Measurements from ENCODE around the gene GK.

GK gene

DNA sequence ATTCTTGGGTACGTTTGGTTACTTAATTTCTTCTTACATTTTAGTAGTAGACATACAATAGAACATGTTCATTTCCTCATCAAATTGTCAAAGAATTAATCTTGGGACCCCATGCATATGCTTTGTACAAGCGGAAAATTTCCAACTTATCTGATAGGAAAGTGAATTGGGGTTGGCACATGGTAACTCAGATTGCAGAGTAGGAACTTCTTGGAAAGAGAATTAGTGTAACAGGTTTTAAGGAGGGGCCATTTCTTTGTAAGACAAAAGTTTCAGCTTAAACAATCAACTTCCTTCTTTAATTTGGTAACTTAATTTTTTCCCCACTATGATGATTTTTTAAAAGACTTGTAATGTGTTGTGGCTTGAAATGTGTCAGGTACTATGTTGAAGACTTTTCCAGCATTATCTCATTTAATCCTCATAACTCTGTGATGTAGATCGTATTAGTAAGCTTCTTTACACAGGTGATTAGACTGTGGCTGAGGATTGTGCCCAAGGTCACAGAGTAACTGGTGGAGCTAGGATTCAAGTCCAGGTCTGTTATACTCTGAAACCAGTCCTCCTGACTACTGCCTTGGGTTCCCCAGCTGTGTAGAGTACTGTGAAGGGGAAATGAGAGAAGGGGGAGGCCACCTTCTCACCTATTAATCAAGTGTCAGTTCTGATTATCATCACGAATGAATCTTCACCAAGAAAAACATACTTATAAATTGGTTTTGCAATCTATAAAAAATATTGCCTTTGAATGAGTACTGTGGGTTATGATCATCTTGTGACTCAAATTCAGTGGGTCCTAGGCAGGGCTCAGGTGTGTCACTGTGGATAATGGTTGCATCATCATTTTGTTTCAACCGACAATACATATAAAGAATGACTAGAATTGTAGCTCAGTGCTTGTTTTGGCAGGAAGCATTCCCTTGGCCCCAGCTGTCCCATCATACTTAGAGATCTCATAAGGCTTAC, 4.3 kb downstream of the GK start:
- DNase-seq: peak; percentile 35
- TF ChIP-seq, protein P1, sequence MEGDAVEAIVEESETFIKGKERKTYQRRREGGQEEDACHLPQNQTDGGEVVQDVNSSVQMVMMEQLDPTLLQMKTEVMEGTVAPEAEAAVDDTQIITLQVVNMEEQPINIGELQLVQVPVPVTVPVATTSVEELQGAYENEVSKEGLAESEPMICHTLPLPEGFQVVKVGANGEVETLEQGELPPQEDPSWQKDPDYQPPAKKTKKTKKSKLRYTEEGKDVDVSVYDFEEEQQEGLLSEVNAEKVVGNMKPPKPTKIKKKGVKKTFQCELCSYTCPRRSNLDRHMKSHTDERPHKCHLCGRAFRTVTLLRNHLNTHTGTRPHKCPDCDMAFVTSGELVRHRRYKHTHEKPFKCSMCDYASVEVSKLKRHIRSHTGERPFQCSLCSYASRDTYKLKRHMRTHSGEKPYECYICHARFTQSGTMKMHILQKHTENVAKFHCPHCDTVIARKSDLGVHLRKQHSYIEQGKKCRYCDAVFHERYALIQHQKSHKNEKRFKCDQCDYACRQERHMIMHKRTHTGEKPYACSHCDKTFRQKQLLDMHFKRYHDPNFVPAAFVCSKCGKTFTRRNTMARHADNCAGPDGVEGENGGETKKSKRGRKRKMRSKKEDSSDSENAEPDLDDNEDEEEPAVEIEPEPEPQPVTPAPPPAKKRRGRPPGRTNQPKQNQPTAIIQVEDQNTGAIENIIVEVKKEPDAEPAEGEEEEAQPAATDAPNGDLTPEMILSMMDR (IDR thresholded peaks at IDR 0.05; ENCODE audit: low read depth, low read length, missing control alignments): no peak
- H3K27me3 ChIP-seq (replicated peaks): no peaks in the 10 kb centered on the region
- in situ Hi-C loops (cut with HindIII; ENCODE audit: low pct_ligation_motif_present, low sequenced_read_pairs): no loop called here
- no peak overlapping the region for H3K27ac ChIP-seq
- H3K4me3 ChIP-seq (ENCODE audit: low read depth, low read length): no peak overlapping the region
- H3K36me3 ChIP-seq (replicated peaks): no peaks in the 10 kb centered on the region

GRCh38 chrX:30659421-30659820, 6.2 kb downstream of the GK start:
- Histone ChIP-seq H3K27me3 (replicated peaks) (no peaks in the 10 kb centered on the region), H3K36me3 (replicated peaks) (no peaks in the 10 kb centered on the region), H3K27ac (peak overlapping the region; percentile 90), H3K4me3 (ENCODE audit: low read depth, low read length) (no peak overlapping the region)
- in situ Hi-C loops (cut with HindIII; ENCODE audit: low pct_ligation_motif_present, low sequenced_read_pairs): no loop called here
- peak; percentile 76 for DNase-seq
- TF ChIP-seq, protein P1 (IDR thresholded peaks at IDR 0.05; ENCODE audit: low read depth, low read length, missing control alignments): no peak

DNA sequence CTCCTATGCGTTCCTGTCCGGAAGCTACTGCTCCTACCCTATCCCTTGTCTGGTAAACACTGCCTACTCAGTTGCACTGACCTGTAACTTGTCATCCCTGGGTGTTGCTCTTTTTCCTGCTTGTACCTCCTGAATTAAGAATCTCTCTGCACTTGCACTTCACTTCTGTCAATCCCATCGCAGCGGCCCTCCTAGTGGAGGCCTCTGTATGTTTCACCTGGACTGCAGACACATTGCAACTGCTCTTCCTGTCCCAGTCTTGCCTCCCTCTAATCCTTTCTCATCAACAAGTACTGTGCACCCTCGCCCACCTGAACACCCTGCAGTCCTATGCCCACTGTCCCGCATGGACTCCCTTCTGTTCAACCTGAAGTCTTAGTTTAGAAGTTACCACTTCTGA, 8.0 kb downstream of the GK start:
- TF ChIP-seq, protein P1 (IDR thresholded peaks at IDR 0.05; ENCODE audit: low read depth, low read length, missing control alignments): no peak
- H3K27ac ChIP-seq: no peak overlapping the region
- in situ Hi-C loops (cut with HindIII; ENCODE audit: low pct_ligation_motif_present, low sequenced_read_pairs): no loop called here
- no peak overlapping the region for H3K4me3 ChIP-seq (ENCODE audit: low read depth, low read length)
- no peak for DNase-seq
- H3K27me3 ChIP-seq (replicated peaks): no peaks in the 10 kb centered on the region
- no peaks in the 10 kb centered on the region for H3K36me3 ChIP-seq (replicated peaks)

- H3K4me3 ChIP-seq (ENCODE audit: low read depth, low read length): no peak overlapping the region
- no peak overlapping the region for H3K27ac ChIP-seq
- H3K36me3 ChIP-seq (replicated peaks): no peaks in the 10 kb centered on the region
- H3K27me3 ChIP-seq (replicated peaks): no peaks in the 10 kb centered on the region
- no peak for DNase-seq
- TF ChIP-seq, protein P1 (IDR thresholded peaks at IDR 0.05; ENCODE audit: low read depth, low read length, missing control alignments): no peak
- in situ Hi-C loops (cut with HindIII; ENCODE audit: low pct_ligation_motif_present, low sequenced_read_pairs): no loop called here
Measured at GRCh38 chrX:30663322-30663721, 10.1 kb downstream of the GK start.

DNA sequence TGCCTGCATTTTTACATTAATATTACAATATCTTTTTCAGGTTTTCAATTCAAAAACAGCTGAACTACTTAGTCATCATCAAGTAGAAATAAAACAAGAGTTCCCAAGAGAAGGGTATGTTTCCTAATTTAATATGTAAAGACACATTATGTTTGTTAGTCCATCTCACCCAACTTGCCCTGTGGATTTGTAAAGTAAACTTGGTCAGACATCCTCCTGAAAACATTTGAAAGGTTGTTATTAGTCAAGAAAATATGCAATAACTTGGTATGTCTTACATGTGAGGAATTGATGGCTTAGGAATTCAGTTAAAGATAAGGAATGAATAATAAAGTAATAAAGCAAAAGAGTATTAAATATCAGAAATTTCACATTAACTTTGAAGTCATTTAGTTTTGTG, 12.2 kb downstream of the GK start:
- Histone ChIP-seq H3K36me3 (replicated peaks) (no peaks in the 10 kb centered on the region), H3K27ac (no peak overlapping the region), H3K4me3 (ENCODE audit: low read depth, low read length) (no peak overlapping the region), H3K27me3 (replicated peaks) (no peaks in the 10 kb centered on the region)
- DNase-seq: no peak
- TF ChIP-seq, protein P1 (IDR thresholded peaks at IDR 0.05; ENCODE audit: low read depth, low read length, missing control alignments): no peak
- in situ Hi-C loops (cut with HindIII; ENCODE audit: low pct_ligation_motif_present, low sequenced_read_pairs): no loop called here
